HCT116 (cell line): ENCODE measurements around the gene KIF25. TPM values are rescaled to one million over a fixed set of nuclear protein-coding genes. Genes with fewer than 3 reads are reported as not detected.

Experiments
- ATAC-seq: fragments of 200-7000 bp; cut with Tn5 transposase; 2 replicates; pipeline ENCODE4 v1.9.1; 2020; ENCODE audit warnings: mild to moderate bottlenecking, moderate library complexity
- BruUV-seq: library from RNA; stranded (reverse); fragments of 400-500 nt; replicated peaks from 2 replicates; lab custom pipeline; 2021; lab: Mats Ljungman, UMichigan
- CTCF ChIA-PET: fragments of 300-600 bp; sonication (Branson Sonifier 250); formaldehyde crosslinking; loops from one replicate; lab custom pipeline; 2021; ENCODE audit warnings: antibody characterized with exemption; lab: Charles Lee
- POLR2A ChIA-PET: fragments of 300-600, 350-600 bp; sonication (Branson Sonifier 250); formaldehyde crosslinking; loops from one replicate; lab custom pipeline; 2021; ENCODE audit warnings: antibody characterized with exemption; lab: Charles Lee
- RAD21 ChIA-PET, 2 experiments: fragments of 300-600 bp; sonication (Branson Sonifier 250); formaldehyde crosslinking; loops; one replicate each; lab custom pipeline; 2023; ENCODE audit warnings: low total read pairs in 2 of 2; ENCODE audit not compliant: uncharacterized antibody in 2 of 2, unreplicated experiment in 2 of 2, low non-redundant PET in 1 of 2; lab: Charles Lee
- DNase-seq: peaks from one replicate; pipeline ENCODE4 v3.0.0-alpha.2; 2010; ENCODE audit warnings: low read depth, low spot score
- H2AFZ ChIP-seq: fragments of 200-600 bp; shearing (Covaris generic), sonication (generic); 2 replicates; pipeline ENCODE4 v1.6.1; 2017; ENCODE audit warnings: low read depth, mixed run types, mixed read lengths, antibody characterized with exemption, low read length; ENCODE audit not compliant: poor library complexity, severe bottlenecking
- H3K27ac ChIP-seq: 2 replicates; pipeline ENCODE4 v1.5.1; 2012; ENCODE audit warnings: low read depth, low read length
- H3K27me3 ChIP-seq: fragments of 200-600 bp; sonication (generic); 2 replicates; pipeline ENCODE4 v1.6.1; 2016; ENCODE audit warnings: mixed run types, low read length, mixed read lengths; ENCODE audit not compliant: insufficient read depth
- H3K36me3 ChIP-seq, 2 experiments: fragments of 200-500 bp in 1 of 2; fragments of 200-600 bp in 1 of 2; sonication (Bioruptor generic) in 1 of 2; sonication (generic) in 1 of 2; 2 replicates each; pipeline versions ENCODE4 v1.5.1 to v1.6.1; 2014 to 2016; ENCODE audit warnings: low read length in 2 of 2, inconsistent platforms in 1 of 2, mixed read lengths in 1 of 2, mixed run types in 1 of 2; ENCODE audit not compliant: insufficient read depth in 2 of 2, control insufficient read depth in 1 of 2
- H3K4me1 ChIP-seq, 2 experiments: fragments of 200-600 bp in 1 of 2; sonication (generic) in 1 of 2; 2 replicates each; pipeline versions ENCODE4 v1.5.1 to v1.6.1; 2012 to 2017; ENCODE audit warnings: low read length in 2 of 2, inconsistent platforms in 1 of 2, mild to moderate bottlenecking in 1 of 2, mixed read lengths in 1 of 2, mixed run types in 1 of 2, moderate library complexity in 1 of 2; ENCODE audit not compliant: insufficient read depth in 2 of 2, control insufficient read depth in 1 of 2
- H3K4me2 ChIP-seq: fragments of 200-600 bp; sonication (generic); 2 replicates; pipeline ENCODE4 v1.6.1; 2017; ENCODE audit warnings: mixed run types, low read length, mixed read lengths
- H3K4me3 ChIP-seq, 2 experiments: fragments of 200-600 bp in 1 of 2; sonication (generic) in 1 of 2; replicated peaks in 1 of 2; 2 replicates each; pipeline ENCODE4 v1.5.1; 2011 to 2016; ENCODE audit warnings: low read length in 2 of 2, control low read depth in 1 of 2, low read depth in 1 of 2, mild to moderate bottlenecking in 1 of 2, mixed read lengths in 1 of 2, mixed run types in 1 of 2
- H3K79me2 ChIP-seq: fragments of 200-600 bp; sonication (generic); 2 replicates; pipeline ENCODE4 v1.6.1; 2017; ENCODE audit warnings: mild to moderate bottlenecking, mixed run types, low read length, moderate library complexity, mixed read lengths; ENCODE audit not compliant: insufficient read depth
- H3K9ac ChIP-seq: fragments of 200-600 bp; sonication (generic); 2 replicates; pipeline ENCODE4 v1.6.1; 2016; ENCODE audit warnings: low read length, mixed read lengths
- H3K9me2 ChIP-seq: fragments of 200-600 bp; sonication (generic), shearing (Covaris generic); 2 replicates; pipeline ENCODE4 v1.6.1; 2017; ENCODE audit warnings: mixed run types, mild to moderate bottlenecking, moderate library complexity; ENCODE audit not compliant: insufficient read depth
- H3K9me3 ChIP-seq, 2 experiments: fragments of 200-500 bp in 1 of 2; fragments of 200-600 bp in 1 of 2; sonication (Bioruptor generic) in 1 of 2; sonication (generic) in 1 of 2; 2 replicates each; pipeline ENCODE4 v1.6.1; 2014 to 2017; ENCODE audit warnings: low read length in 2 of 2, mixed read lengths in 2 of 2, inconsistent platforms in 1 of 2, low read depth in 1 of 2, mild to moderate bottlenecking in 1 of 2, mixed run types in 1 of 2, moderate library complexity in 1 of 2; ENCODE audit not compliant: control insufficient read depth in 1 of 2, insufficient read depth in 1 of 2
- H4K20me1 ChIP-seq: fragments of 200-600 bp; sonication (generic), shearing (Covaris generic); 2 replicates; pipeline ENCODE4 v1.6.1; 2017; ENCODE audit warnings: mixed run types, mild to moderate bottlenecking, moderate library complexity; ENCODE audit not compliant: insufficient read depth
- ATF3 ChIP-seq: IDR thresholded peaks from 2 replicates; pipeline ENCODE4 v1.6.1; 2012
- CBX3 ChIP-seq: IDR thresholded peaks from 2 replicates; pipeline ENCODE4 v1.6.1; 2012; ENCODE audit warnings: low read depth
- CEBPB ChIP-seq: IDR thresholded peaks from 2 replicates; pipeline ENCODE4 v1.6.1; 2012; ENCODE audit warnings: low read depth
- CTCF ChIP-seq, 3 experiments: fragments of 200-600 bp in 1 of 3; sonication (generic) in 1 of 3; IDR thresholded peaks in 2 of 3; conservative IDR thresholded peaks in 1 of 3; 2 replicates each; pipeline ENCODE4 v1.5.1; 2012 to 2017; ENCODE audit warnings: low read depth in 2 of 3, low read length in 2 of 3, antibody characterized with exemption in 1 of 3, borderline replicate concordance in 1 of 3, control low read depth in 1 of 3, mild to moderate bottlenecking in 1 of 3, mixed read lengths in 1 of 3, mixed run types in 1 of 3, moderate library complexity in 1 of 3; ENCODE audit not compliant: insufficient read depth in 1 of 3
- EGR1 ChIP-seq: IDR thresholded peaks from 2 replicates; pipeline ENCODE4 v1.6.1; 2012; ENCODE audit warnings: low read depth
- ELF1 ChIP-seq: IDR thresholded peaks from 2 replicates; pipeline ENCODE4 v1.6.1; 2012; ENCODE audit warnings: low read depth, borderline replicate concordance
- EZH2 ChIP-seq: fragments of 200-600 bp; sonication (generic); IDR thresholded peaks from 2 replicates; pipeline ENCODE4 v1.6.1; 2017; ENCODE audit warnings: antibody characterized with exemption, mixed run types
- FOSL1 ChIP-seq: IDR thresholded peaks from 2 replicates; pipeline ENCODE4 v1.6.1; 2012; ENCODE audit warnings: low read depth
- JUND ChIP-seq: IDR thresholded peaks from 2 replicates; pipeline ENCODE4 v1.6.1; 2012
- MAX ChIP-seq: IDR thresholded peaks from 2 replicates; pipeline ENCODE4 v1.6.1; 2012
- POLR2A ChIP-seq: IDR thresholded peaks from 2 replicates; pipeline ENCODE4 v1.7.0; 2011; ENCODE audit warnings: borderline replicate concordance; ENCODE audit not compliant: insufficient read depth, insufficient read length; ENCODE audit errors: extremely low read depth
- POLR2AphosphoS5 ChIP-seq: IDR thresholded peaks from 2 replicates; pipeline ENCODE4 v1.6.1; 2011; ENCODE audit warnings: mild to moderate bottlenecking, low read depth, low read length, moderate library complexity
- RAD21 ChIP-seq: IDR thresholded peaks from 2 replicates; pipeline ENCODE4 v1.6.1; 2012; ENCODE audit warnings: low read depth, mild to moderate bottlenecking
- REST ChIP-seq: IDR thresholded peaks from 2 replicates; pipeline ENCODE4 v1.6.1; 2012; ENCODE audit warnings: low read depth
- SIN3A ChIP-seq: IDR thresholded peaks from 2 replicates; pipeline ENCODE4 v1.6.1; 2012; ENCODE audit warnings: low read depth
- SP1 ChIP-seq: IDR thresholded peaks from 2 replicates; pipeline ENCODE4 v1.6.1; 2012; ENCODE audit warnings: low read depth
- SRF ChIP-seq: IDR thresholded peaks from 2 replicates; pipeline ENCODE4 v1.6.1; 2012; ENCODE audit warnings: low read depth
- TCF7L2 ChIP-seq: IDR thresholded peaks from 2 replicates; pipeline ENCODE4 v1.7.0; 2011; ENCODE audit warnings: borderline replicate concordance, inconsistent platforms; ENCODE audit not compliant: insufficient read depth, insufficient read length; ENCODE audit errors: extremely low read depth
- ZBTB33 ChIP-seq: IDR thresholded peaks from 2 replicates; pipeline ENCODE4 v1.6.1; 2011; ENCODE audit warnings: mild to moderate bottlenecking, low read length, moderate library complexity; ENCODE audit not compliant: insufficient replicate concordance; ENCODE audit errors: extremely low read depth
- ZNF274 ChIP-seq: fragments of 200-500 bp; sonication (Bioruptor generic); IDR thresholded peaks from 2 replicates; pipeline ENCODE4 v1.6.1; 2014; ENCODE audit warnings: mild to moderate bottlenecking, low read depth, low read length, inconsistent platforms
- intact Hi-C: fragments of 100-400 bp; cut with micrococcal nuclease; formaldehyde crosslinking; loops from 2 replicates; pipeline ENCODE4 v1.10.0; 2022
- total RNA-seq: library from RNA; stranded (reverse); gene quantifications from one replicate; pipeline ENCODE4 v1.2.1, GENCODE V29; 2021; ENCODE audit not compliant: unreplicated experiment

KIF25 gene
- total RNA-seq, 1 experiment from 2014 or later, result not detected

- ChIA-PET POLR2A (no interaction called here), RAD21 (no interaction called here), CTCF (no interaction called here)
- H3K9me3 ChIP-seq, result no peaks in the 10 kb centered on the region
- no peak overlapping the region for H2AFZ ChIP-seq
- H3K4me2 ChIP-seq, result no peak overlapping the region
- H4K20me1 ChIP-seq, result no peaks in the 10 kb centered on the region
- no peaks in the 10 kb centered on the region for H3K4me1 ChIP-seq
- H3K9me2 ChIP-seq, result no peaks in the 10 kb centered on the region
- intact Hi-C loops, result no loop called here
- peaks cover 0 to 9% of the 10 kb centered on the region in 2 experiments; a peak in 2 of 4 replicates for H3K36me3 ChIP-seq
- H3K79me2 ChIP-seq, result no peaks in the 10 kb centered on the region
- no peak overlapping the region for H3K27ac ChIP-seq
- H3K4me3 ChIP-seq, result no peak overlapping the region
- H3K27me3 ChIP-seq, result no peaks in the 10 kb centered on the region
- ATAC-seq (0 out of 2 replicates have a peak, but pooled peaks have one; percentile 25), DNase-seq (no peak)
- H3K9ac ChIP-seq, result no peak overlapping the region
- no TSS peak for BruUV-seq
- TF ChIP-seq EZH2 (no peak), POLR2AphosphoS5 (no peak), CBX3 (no peak), ZNF274 (no peak), ELF1 (no peak), ATF3 (no peak), SRF (no peak), POLR2A (no peak), TCF7L2 (no peak), CEBPB (no peak), JUND (no peak), EGR1 (no peak), SP1 (no peak), FOSL1 (no peak), RAD21 (no peak), ZBTB33 (no peak), MAX (no peak), REST (no peak), CTCF (IDR thresholded peaks at IDR 0.05 in 2 of 3, conservative IDR thresholded peaks at IDR 0.05 in 1 of 3; ENCODE audit: borderline replicate concordance in 1 of 3, insufficient read depth in 1 of 3, low read depth in 2 of 3, low read length in 2 of 3) (no peak), SIN3A (no peak)
Measured at GRCh38 chr6:167973148-167973885, 24.2 kb upstream of the KIF25 start.
